ENCODE data around the gene BHLHE23.

The BHLHE23 gene

GRCh38 chr20:62991196-62991807, 15.5 kb downstream of the BHLHE23 start:
- no peak for DNase-seq (ENCODE audit: low read depth)

DNA sequence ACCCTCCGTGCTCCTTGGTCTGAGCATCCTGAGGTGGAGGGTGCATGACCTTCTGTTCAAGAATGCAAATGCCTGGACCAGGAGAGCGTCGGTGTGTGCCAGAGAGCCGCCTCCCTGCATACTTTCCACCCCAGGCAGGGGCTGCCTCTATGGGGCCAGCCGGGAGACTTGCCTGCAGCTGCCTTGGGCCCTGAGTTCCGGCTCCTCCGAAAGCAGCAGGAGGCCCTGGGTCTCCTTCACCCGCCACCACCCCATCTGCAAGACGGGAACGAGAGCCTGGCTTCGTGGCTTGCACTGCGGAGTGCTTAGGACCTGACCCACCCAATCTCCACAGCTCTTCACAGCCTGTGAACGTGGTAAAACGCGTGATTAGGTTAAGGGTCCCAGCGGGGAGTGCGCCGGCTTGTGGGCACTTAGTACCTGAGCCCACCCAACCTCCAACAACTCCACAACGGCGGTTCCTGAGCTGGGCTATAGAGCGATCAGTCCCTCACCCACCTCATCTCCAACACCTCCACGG, 16.4 kb downstream of the BHLHE23 start:
- no peak for DNase-seq (ENCODE audit: low read depth)

DNA sequence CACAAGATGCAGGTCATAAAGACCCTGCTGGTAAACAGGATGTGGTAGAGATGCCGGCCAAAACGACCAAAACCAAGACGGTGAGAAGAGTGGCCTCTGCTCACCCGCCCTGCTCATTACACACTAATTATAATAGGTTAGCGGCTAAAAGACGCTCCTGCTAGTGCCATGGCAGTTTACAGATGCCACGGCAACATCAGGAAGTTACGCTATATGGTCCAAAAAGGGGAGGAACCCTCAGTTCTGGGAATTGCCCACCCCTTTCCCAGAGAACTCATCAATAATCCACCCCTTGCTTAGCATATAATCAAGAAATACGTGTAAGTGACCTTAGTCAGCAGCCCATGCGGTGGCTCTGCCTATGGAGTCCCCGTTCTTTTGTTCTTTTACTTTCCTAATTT, 17.6 kb downstream of the BHLHE23 start:
- DNase-seq (ENCODE audit: low read depth) = no peak

DNA sequence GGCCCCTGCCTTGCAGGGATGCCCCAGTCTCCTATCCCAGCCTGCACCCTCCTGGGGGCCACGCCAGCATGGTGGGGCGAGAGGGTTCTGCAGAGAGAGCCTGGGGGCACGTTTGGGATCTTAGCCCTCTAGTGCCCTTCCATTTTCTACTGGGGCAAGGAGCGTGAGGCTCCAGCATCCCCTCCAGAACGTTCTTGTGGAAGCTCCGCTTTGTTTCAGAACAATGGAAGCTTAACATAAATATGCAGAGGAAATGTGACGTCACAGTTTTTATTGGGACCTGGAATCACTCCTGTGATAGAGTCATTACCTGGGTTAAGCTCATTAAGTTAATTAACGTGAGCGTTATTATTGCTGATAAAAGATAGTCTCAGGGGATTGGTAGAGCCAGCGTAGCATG, 19.6 kb downstream of the BHLHE23 start:
- no peak for DNase-seq (ENCODE audit: low read depth)

DNA sequence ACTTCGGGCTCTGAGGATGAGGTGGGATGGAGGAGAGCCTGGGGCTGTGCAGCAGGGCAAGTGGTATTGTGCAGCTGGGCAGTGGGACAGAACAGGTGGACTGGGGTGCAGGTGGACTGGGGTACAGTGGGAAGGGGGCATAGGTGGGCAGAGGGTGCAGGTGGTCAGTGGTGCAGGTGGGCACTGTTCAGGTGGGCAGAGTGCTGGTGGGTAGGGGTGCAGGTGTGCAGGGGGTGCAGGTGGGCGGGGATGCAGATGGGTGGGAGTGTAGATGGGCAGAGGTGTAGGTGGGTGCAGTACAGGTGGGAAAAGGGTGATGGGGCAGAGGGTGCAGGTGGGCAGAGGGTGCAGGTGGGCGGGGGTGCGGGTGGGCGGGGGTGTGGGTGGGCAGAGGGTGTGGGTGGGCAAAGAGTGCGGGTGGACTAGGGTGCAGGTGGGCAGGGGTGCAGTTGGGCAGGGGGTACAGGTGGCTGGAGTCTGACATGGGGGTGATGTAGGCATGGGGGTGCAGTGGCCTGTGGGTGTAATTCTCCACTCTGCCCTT, 20.4 kb downstream of the BHLHE23 start:
- no peak for DNase-seq (ENCODE audit: low read depth)

DNA sequence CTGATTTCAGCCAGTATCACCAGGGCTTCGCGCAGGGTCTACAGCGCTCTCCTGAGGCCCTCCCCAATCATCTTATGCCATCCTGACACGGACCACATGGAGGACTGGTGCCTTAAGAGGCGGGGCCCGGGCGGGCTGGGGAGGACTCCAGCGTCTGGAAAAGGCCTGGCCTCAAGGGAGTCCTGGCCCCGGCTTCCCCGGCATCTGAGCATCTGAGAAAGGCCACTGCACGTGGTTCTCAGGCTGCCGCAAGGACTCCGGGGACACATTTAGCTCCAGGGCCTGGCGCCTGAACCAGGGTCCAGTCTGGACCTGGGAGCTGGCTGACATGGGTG, 21.4 kb downstream of the BHLHE23 start:
- DNase-seq (ENCODE audit: low read depth) = no peak

- no peak for DNase-seq (ENCODE audit: low read depth)
Observed at GRCh38 chr20:62984666-62985443, 21.9 kb downstream of the BHLHE23 start.

DNA sequence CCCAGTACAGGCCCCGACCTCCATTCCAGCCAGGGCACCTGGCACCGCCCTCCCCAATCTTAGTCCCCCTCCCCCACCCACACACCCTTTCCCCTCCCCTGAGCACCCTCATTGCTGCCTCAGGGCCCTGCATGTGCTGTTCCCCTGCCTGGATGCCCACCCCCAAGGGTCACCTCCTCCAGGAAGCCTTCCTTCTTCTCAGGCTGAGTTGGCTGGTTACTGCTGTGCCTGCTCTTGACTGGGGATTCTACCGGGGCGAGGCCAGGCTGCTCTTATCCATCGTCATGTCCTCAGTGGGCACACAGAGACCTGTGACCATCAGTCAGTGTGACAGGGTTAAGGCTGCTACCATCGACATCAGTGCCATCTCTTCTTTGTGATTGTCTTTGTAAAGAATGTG, 23.6 kb downstream of the BHLHE23 start:
- no peak for DNase-seq (ENCODE audit: low read depth)

DNA sequence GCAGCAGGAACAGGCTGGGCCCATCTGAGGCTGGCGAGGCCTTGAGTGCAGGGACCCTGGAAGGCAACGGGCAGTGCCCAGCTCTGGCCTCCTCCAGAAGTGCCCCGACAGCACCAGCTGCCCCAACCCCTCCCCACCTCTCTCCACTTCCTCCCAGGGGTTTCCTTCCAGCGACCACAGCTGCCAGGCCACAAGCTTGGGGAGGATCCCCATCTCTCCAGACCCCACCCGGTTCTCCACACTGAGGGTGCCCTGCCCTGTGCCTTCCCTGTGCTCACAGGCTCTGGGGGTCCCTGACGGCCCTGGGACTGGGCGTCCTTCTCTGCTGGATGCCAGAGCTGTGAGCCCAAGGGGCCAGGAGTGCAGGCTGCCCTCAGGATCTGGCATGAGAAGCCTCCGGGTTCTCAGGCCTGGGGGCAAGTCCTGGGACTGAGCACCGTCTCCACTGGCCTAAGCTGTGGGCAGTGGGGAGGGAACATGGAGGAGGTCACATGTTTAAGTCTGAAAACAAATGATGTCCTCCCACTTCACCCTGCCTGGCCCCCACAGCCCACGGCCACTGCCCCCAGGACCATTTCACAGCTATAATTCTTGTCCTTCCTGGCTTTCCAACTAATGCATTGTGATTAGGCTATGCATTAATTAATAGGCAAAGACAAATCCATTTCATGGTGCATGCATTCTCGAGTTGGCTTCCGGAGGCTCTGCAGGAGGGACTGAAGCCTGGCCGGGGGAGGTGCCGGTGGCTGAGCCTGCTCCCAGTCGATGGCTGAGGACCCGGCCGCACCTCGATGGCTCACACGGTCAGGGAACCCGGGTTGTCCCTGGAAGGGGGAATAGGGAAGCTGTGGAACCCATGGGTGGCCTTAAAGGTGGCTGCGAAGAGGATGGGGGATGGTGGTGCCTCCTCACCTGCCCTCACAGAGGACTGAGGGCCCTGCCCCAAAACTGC, 24.4 kb downstream of the BHLHE23 start:
- no peak for DNase-seq (ENCODE audit: low read depth)

GRCh38 chr20:62980970-62981369, 25.8 kb downstream of the BHLHE23 start:
- no peak for DNase-seq (ENCODE audit: low read depth)

DNA sequence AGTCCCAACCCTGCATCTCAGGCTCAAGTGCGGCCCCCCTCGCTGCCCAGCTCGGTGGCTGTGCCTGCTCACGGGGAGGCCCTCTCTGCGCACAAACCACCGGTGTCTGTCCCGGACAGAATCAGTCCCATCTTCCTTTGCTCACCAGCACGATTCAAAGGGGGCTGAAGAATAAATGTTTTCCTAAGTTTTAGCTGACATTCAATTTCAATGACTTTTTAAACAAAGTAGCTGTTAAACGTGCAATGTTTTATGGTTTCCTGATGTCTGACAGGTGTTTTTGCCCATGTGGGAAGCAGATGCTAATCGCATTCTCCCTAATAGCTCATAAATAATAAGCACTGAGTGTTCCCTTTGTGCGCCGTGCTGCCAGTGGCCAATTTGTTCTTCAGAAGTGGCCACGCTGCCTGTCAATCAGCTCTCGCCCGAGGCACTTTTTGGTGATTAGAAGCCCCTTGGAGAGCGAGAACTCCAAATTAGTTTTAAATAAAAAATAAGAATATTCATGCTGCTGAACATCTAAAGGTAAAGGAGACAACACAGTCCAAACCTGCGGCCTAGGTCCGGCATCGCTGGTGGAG, 26.3 kb downstream of the BHLHE23 start:
- no peak for DNase-seq (ENCODE audit: low read depth)

DNA sequence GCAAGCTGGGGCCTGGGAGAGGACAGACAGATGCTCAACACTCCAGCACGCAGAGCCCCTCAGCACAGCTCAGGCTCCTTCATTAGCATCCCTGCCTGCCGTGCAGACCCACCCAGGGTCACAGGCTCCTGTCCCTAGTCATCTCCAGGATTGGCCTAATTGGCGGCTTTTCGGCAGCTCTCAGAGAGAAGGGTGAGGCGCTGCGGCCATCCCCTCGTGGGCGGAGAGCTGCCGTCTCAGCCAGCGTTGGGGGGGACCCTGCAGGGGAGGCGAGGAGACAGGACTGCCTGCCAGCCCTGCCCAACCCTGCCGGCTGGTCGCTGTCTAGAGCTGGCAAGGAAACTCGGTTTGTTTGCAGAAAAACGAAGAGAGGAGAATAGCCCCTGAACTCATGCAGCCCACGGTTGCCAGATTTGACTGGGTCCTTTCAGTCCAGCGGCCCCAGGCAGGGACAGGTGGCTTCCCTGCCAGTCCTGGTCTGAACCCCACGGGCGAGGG, 26.8 kb downstream of the BHLHE23 start:
- DNase-seq (ENCODE audit: low read depth) = no peak

GRCh38 chr20:62979310-62979709, 27.5 kb downstream of the BHLHE23 start:
- no peak for DNase-seq (ENCODE audit: low read depth)

GRCh38 chr20:62978561-62978943, 28.2 kb downstream of the BHLHE23 start:
- no peak for DNase-seq (ENCODE audit: low read depth)

- DNase-seq (ENCODE audit: low read depth) = no peak
Observed at GRCh38 chr20:62977613-62978560, 28.9 kb downstream of the BHLHE23 start.

GRCh38 chr20:62976886-62977285, 29.9 kb downstream of the BHLHE23 start:
- no peak for DNase-seq (ENCODE audit: low read depth)

DNA sequence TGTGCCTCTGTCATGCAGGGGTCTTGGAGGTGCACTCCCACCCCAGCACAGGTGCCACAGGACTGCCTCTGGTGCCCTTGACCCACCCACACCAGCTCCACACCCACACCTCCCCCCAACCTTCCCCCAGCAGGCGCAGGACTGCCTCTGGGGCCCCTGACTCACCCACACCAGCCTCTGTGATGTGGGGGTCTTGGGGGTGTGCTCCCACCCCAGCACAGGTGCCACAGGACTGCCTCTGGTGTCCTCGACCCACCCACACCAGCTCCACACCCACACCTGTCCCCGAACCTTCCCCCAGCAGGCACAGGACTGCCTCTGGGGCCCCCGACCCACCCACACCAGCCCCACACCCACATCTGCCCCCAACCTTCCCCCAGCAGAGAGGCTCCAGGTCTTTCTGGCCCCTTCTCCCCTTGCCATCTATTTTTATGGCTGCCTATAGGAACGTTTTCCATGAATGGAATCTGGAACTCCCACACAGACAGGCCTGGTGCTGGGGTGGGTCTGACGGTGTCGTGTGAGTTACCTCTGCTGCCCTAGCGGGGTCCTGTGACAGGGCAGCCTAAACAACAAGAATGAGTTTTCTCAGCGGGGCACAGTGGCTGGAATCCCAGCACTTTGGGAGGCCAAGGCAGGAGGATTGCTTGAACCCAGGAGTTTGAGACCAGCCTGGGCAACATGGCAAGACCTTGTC, 30.8 kb downstream of the BHLHE23 start:
- no peak for DNase-seq (ENCODE audit: low read depth)

GRCh38 chr20:62975251-62975760, 31.5 kb downstream of the BHLHE23 start:
- no peak for DNase-seq (ENCODE audit: low read depth)

- no peak for DNase-seq (ENCODE audit: low read depth)
Observed at GRCh38 chr20:62972845-62973745, 33.7 kb downstream of the BHLHE23 start.

All from amniotic epithelial cell (primary cell).